LNCAP (cell line): ENCODE measurements around the gene MC3R.

Experiments
- TF ChIP-seq, protein P1 (sequence below): fragments of 450-650 bp; IDR thresholded peaks from 2 replicates; pipeline ENCODE4 v1.5.1; 2017; ENCODE audit warnings: mild to moderate bottlenecking

The MC3R gene

DNA sequence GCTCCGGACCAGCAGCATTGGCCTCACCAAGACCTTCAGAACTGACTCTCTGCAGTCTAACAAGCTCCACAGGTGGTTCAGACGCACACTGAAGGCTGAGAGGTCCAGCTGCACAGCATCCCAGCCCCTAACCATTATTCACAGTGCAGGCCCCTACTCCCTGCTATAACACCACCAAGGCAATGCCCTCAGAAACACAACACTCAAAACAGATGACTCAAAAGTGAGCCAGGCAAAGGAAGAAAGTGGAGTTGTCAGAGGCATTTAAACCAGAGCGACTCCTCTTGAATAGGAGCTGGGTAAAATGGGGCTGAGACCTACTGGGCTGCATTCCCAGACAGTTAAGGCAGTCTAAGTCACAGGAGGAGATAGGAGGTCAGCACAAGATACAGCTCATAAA lies 20.5 kb upstream of the MC3R start:
- TF ChIP-seq, protein P1, sequence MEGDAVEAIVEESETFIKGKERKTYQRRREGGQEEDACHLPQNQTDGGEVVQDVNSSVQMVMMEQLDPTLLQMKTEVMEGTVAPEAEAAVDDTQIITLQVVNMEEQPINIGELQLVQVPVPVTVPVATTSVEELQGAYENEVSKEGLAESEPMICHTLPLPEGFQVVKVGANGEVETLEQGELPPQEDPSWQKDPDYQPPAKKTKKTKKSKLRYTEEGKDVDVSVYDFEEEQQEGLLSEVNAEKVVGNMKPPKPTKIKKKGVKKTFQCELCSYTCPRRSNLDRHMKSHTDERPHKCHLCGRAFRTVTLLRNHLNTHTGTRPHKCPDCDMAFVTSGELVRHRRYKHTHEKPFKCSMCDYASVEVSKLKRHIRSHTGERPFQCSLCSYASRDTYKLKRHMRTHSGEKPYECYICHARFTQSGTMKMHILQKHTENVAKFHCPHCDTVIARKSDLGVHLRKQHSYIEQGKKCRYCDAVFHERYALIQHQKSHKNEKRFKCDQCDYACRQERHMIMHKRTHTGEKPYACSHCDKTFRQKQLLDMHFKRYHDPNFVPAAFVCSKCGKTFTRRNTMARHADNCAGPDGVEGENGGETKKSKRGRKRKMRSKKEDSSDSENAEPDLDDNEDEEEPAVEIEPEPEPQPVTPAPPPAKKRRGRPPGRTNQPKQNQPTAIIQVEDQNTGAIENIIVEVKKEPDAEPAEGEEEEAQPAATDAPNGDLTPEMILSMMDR: no peak

DNA sequence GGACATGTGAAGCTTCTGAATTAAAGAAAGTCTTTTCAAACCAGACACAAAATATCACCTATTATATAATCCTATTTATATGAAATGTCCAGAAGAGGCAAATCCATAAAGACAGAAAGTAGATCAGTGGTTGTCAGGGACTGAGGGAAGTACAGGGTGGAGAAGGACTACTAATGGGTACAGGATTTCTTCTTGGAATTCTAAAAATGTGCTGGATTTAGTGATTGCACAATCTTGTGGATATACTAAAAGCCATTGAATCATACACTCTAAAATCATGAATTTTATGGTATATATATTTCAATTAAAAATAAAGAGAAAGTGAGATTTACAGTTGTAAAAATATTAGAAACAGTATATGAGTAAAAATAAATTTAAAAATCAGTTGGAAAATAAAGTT lies 18.7 kb upstream of the MC3R start:
- TF ChIP-seq, protein P1: no peak

DNA sequence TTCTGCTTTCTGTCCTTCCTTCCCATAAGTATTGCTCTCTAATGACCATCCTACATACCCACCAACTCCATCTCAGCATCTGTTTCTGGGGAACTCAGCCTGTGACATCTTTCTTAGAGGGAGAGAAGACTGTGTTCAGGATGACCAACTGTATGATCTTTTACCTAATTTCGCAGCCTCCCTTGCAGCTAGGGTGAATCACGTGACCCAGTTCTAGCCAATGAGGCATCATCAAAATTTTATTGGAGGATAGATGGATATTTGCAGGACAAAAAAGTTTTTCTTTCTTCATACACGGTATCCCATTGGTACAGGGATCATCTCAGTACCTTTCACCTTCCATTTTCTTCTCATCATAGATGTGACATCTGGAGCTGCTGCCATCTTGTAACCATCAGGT lies 14.4 kb upstream of the MC3R start:
- TF ChIP-seq, protein P1: no peak

DNA sequence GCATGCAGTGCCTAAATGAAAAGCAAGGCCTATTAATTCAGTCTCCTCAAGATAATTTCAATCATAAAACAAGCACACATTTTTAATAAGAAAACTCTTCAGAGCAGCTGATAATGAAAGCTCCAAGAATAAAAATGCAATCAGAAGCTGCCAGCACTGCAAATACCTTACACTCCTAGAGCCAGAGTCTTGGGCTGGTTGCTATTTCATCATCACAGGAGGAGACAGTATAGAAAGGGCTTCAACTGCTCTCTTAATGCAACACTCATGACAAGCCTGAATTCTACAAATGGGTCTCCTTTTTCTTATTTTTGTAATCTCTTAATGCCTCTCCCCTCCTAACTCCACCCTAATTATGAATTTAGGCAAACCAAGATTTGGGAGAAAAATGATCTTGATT lies 11.2 kb upstream of the MC3R start:
- TF ChIP-seq, protein P1: no peak

DNA sequence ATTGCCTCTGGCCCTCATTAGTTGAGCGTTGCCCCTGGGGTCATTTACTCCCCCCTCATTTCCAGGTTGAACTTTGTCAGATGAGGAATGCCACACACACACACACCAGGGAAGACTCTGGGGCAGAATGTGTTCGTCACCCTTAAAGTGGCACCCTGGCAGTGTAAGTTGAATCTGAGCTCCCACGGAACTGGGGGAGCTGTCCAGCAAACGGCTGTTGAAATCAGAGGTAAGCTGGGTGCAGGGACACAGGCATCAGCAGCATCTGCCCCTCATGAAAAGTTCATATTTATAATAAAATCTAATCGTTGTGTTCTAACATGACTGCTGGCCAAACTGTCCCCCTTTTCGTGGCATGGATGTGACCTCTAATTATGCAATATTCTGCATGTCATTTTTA lies 4.3 kb upstream of the MC3R start:
- TF ChIP-seq, protein P1: no peak

DNA sequence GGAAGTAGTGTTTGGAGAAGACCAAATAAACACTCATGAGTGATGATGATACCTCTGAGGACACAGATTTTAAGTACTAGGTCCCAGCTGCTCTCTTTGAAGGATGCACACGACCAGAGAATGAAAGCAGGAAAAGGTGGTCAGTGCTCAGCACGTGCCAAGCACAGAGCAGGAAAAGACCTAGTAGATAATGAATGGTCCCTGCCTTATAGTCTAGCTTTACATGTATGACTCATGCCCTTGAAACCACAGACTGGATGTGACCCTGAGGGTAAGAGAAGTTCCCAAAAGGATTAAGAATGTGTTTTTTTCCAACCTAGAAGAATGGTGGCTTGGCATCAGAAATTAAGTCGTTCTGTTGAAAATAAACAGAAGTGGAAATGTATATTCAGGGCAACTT lies 2.8 kb upstream of the MC3R start:
- TF ChIP-seq, protein P1: no peak

DNA sequence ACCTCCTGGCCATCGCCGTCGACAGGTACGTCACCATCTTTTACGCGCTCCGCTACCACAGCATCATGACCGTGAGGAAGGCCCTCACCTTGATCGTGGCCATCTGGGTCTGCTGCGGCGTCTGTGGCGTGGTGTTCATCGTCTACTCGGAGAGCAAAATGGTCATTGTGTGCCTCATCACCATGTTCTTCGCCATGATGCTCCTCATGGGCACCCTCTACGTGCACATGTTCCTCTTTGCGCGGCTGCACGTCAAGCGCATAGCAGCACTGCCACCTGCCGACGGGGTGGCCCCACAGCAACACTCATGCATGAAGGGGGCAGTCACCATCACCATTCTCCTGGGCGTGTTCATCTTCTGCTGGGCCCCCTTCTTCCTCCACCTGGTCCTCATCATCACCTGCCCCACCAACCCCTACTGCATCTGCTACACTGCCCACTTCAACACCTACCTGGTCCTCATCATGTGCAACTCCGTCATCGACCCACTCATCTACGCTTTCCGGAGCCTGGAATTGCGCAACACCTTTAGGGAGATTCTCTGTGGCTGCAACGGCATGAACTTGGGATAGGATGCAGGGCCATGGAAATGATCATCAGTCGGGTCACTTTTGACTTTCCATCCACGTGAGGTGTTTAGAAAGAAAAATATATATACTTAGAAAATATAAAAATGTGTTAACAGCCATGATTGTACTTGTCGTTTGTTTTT lies 868 bp downstream of the MC3R start:
- TF ChIP-seq, protein P1: peak; percentile 67

DNA sequence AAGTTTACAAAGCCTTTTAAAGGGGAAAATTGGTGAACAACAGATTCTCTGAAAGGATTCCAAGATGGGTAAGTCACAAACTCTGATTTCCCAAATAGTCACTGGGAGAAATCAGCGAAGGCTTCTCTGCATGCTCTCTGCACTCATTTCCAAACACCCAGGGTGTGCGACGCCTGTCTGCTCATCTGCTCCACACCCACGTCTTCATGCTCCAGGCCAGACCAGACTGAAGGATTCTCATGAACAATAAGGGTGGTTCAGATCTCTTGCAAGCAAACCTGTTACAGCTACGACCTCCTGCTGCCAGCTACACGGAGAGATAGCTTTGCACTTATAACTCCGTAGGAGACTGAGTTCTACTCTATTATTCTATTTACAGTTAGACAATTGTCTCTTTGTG lies 1.4 kb downstream of the MC3R start:
- TF ChIP-seq, protein P1: no peak
